Measurements from ENCODE around the gene TGFBR3L.

TGFBR3L gene

DNA sequence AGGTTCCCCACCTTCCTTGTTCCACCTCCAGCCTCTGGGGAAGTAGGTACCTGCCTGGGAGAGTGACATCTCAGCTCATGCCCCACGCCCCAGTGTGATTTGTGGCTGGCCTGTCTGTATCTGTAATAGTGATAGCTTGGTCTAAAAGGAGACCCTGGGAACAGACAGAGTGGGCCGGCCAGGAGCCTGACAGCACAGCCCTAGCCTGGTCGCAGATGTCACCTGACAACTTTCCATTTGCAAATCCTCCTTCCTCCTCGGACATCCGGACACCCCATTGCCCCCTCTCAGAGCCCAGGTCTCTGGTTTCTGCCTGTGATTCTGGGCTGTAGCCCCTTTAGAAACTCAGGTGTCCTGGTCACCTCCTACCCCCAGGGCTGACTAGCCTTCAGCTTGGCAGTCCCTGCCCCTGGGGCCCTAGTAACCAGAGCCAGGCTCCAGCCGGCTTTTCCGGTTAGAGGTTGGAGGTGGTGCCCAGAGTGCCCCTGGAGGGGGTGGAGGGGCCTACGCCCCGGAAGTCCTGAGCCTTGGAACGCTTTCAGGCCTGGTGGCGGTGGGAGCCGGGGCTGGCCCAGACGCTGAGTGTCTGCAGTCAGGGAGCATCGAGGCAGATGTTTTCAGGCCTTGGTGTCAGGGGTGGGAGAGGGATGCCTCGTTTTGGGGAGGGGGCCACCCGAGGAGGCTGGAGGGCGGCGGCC lies 19.9 kb upstream of the TGFBR3L start:
- Histone ChIP-seq H3K4me3 (no peak overlapping the region), H3K4me1 (peaks cover 32% of the 10 kb centered on the region), H3K27me3 (no peaks in the 10 kb centered on the region), H3K9ac (no peak overlapping the region), H4K20me1 (no peaks in the 10 kb centered on the region), H3K4me2 (no peak overlapping the region), H3K36me3 (no peaks in the 10 kb centered on the region), H3K27ac (0 out of 2 replicates have a peak overlapping the region, but pooled peaks have one; percentile 4), H3K9me3 (no peaks in the 10 kb centered on the region)
- TF ChIP-seq Cebpa-rat (IDR thresholded peaks at IDR 0.05), result no peak

DNA sequence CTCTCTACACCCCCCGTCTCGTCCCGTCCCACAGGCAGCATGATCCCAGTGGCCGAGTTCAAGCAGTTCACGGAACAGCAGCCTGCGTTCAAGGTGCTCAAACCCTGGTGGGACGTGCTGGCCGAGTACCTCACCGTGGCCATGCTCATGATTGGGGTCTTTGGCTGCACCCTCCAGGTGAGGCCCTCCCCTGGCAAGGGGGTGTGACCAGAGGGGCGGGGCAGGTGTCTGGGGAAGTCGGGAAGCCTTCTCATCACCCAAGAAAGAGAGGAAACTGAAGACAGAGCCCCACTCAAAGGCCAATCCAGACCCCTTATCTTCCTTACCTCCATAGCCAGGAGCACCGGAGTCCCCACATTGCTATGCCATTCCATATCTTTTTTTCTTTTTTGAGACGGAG lies 19.1 kb upstream of the TGFBR3L start:
- no peak for TF ChIP-seq Cebpa-rat (IDR thresholded peaks at IDR 0.05)
- Histone ChIP-seq H3K27ac (no peak overlapping the region), H3K36me3 (no peaks in the 10 kb centered on the region), H3K4me3 (no peak overlapping the region), H3K4me2 (no peak overlapping the region), H3K4me1 (peaks cover 40% of the 10 kb centered on the region), H3K27me3 (no peaks in the 10 kb centered on the region), H3K9me3 (no peaks in the 10 kb centered on the region), H3K9ac (no peak overlapping the region), H4K20me1 (no peaks in the 10 kb centered on the region)

DNA sequence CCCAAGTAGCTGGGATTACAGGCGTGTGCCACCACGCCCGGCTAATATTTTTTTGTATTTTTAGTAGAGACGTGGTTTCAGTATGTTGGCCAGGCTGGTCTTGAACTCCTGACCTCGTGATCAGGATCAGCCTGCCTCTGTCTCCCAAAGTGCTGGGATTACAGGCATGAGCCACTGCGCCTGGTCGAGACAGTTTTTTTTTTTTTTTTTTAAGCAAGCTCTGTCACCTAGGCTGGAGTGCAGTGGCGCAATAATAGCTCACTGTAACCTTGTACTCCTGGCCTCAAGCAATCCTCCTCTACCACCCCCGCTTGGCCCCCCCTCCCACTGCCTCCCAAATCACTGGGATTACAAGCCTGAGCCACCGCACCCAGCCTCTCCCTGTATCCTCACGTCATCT lies 17.3 kb upstream of the TGFBR3L start:
- H3K4me3 ChIP-seq, result no peak overlapping the region
- H3K27me3 ChIP-seq, result no peaks in the 10 kb centered on the region
- no peak for TF ChIP-seq Cebpa-rat (IDR thresholded peaks at IDR 0.05)
- H3K9ac ChIP-seq, result no peak overlapping the region
- no peak overlapping the region for H3K4me2 ChIP-seq
- H3K36me3 ChIP-seq, result no peaks in the 10 kb centered on the region
- H4K20me1 ChIP-seq, result no peaks in the 10 kb centered on the region
- peaks cover 26% of the 10 kb centered on the region for H3K4me1 ChIP-seq
- H3K27ac ChIP-seq, result no peak overlapping the region
- H3K9me3 ChIP-seq, result no peaks in the 10 kb centered on the region

DNA sequence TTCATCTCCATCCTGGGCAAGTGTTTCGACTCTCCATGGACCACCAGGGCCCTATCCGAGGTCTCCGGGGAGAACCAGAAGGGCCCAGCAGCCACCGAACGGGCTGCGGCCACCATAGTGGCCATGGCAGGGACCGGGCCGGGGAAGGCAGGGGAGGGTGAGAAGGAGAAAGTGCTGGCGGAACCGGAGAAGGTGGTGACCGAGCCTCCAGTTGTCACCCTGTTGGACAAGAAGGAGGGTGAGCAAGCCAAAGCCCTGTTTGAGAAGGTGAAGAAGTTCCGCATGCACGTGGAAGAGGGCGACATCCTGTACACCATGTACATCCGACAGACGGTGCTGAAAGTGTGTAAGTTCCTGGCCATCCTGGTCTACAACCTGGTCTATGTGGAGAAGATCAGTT lies 15.7 kb upstream of the TGFBR3L start:
- H3K9ac ChIP-seq, result no peak overlapping the region
- H3K36me3 ChIP-seq, result no peaks in the 10 kb centered on the region

DNA sequence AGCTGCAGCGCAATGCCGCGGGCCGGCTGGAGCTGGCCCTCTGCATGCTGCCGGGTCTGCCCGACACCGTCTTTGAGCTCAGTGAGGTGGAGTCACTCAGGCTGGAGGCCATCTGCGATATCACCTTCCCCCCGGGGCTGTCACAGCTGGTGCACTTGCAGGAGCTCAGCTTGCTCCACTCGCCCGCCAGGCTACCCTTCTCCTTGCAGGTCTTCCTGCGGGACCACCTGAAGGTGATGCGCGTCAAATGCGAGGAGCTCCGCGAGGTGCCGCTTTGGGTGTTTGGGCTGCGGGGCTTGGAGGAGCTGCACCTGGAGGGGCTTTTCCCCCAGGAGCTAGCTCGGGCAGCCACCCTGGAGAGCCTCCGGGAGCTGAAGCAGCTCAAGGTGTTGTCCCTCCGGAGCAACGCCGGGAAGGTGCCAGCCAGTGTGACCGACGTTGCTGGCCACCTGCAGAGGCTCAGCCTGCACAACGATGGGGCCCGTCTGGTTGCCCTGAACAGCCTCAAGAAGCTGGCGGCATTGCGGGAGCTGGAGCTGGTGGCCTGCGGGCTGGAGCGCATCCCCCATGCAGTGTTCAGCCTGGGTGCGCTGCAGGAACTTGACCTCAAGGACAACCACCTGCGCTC lies 14.8 kb upstream of the TGFBR3L start:
- no peak for TF ChIP-seq Cebpa-rat (IDR thresholded peaks at IDR 0.05)
- Histone ChIP-seq H3K36me3 (no peaks in the 10 kb centered on the region), H3K27me3 (no peaks in the 10 kb centered on the region), H3K9me3 (no peaks in the 10 kb centered on the region), H3K4me1 (peaks cover 28% of the 10 kb centered on the region), H3K27ac (no peak overlapping the region), H4K20me1 (peaks cover 9% of the 10 kb centered on the region), H3K9ac (no peak overlapping the region), H3K4me2 (no peak overlapping the region), H3K4me3 (no peak overlapping the region)

More for the DNA sequence above, 15.7 kb upstream of the TGFBR3L start:
- Histone ChIP-seq H3K4me3 (no peak overlapping the region), H3K9me3 (no peaks in the 10 kb centered on the region), H3K4me2 (no peak overlapping the region), H3K4me1 (peaks cover 25% of the 10 kb centered on the region), H3K27me3 (no peaks in the 10 kb centered on the region), H4K20me1 (no peaks in the 10 kb centered on the region), H3K27ac (no peak overlapping the region)
- no peak for TF ChIP-seq Cebpa-rat (IDR thresholded peaks at IDR 0.05)

DNA sequence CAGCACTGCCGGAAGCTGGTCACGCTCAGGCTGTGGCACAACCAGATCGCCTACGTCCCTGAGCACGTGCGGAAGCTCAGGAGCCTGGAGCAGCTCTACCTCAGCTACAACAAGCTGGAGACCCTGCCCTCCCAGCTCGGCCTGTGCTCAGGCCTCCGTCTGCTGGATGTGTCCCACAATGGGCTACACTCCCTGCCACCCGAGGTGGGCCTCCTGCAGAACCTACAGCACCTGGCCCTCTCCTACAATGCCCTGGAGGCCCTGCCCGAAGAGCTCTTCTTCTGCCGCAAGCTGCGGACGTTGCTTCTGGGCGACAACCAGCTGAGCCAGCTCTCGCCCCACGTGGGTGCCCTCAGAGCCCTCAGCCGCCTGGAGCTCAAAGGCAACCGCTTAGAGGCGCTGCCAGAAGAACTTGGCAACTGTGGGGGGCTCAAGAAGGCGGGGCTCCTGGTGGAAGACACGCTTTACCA lies 14.2 kb upstream of the TGFBR3L start:
- Histone ChIP-seq H3K9ac (no peak overlapping the region), H3K4me2 (no peak overlapping the region), H3K36me3 (no peaks in the 10 kb centered on the region), H3K9me3 (no peaks in the 10 kb centered on the region), H3K4me3 (no peak overlapping the region), H4K20me1 (peaks cover 14% of the 10 kb centered on the region), H3K27me3 (no peaks in the 10 kb centered on the region), H3K4me1 (peaks cover 34% of the 10 kb centered on the region), H3K27ac (no peak overlapping the region)
- TF ChIP-seq Cebpa-rat (IDR thresholded peaks at IDR 0.05), result no peak

DNA sequence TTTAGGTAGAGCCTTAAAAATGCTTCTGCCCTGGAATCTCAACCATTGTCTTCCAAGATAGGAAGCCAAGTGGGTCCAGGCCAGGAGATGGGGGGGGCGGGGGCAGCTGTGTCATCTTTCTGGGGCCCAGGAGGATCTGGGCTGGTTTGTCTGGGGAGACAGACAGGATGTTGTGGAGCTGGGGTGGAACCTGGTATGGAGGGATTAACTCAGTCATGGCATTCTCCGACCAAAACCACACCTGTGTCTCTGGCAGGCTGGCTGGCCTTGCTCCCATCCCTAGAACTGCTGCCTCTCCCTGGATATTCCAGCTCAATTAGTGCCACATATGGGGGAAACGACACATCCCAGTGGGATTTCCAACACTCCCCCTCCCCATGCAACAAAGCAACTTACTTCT lies 13.7 kb upstream of the TGFBR3L start:
- H3K4me1 ChIP-seq, result peaks cover 39% of the 10 kb centered on the region
- no peak overlapping the region for H3K4me3 ChIP-seq
- H3K27ac ChIP-seq, result no peak overlapping the region
- H3K9me3 ChIP-seq, result no peaks in the 10 kb centered on the region
- H3K9ac ChIP-seq, result no peak overlapping the region
- H3K36me3 ChIP-seq, result peaks cover 4% of the 10 kb centered on the region; the same call in 1 of the 2 replicates
- H4K20me1 ChIP-seq, result peaks cover 19% of the 10 kb centered on the region
- no peak for TF ChIP-seq Cebpa-rat (IDR thresholded peaks at IDR 0.05)
- no peak overlapping the region for H3K4me2 ChIP-seq
- no peaks in the 10 kb centered on the region for H3K27me3 ChIP-seq

DNA sequence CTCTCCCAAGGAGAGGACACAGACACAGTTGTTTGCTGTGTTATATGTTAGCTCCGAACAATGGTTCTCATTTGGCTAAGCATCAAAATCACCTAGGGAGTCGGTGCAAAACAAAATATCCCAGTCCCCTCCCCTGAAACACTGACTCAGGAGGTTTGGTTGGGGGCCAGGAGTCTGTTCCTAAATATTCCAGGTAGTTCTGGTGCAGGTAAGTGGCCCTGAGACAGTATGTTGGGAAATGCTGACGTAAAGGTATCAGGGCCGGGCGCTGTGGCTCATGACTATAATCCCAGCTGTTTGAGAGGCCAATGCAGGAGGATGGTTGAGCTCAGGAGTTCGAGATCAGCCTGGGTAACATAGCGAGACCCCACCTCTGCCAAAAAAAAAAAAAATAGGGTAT lies 13.3 kb upstream of the TGFBR3L start:
- no peak overlapping the region for H3K9ac ChIP-seq
- H3K27ac ChIP-seq, result no peak overlapping the region
- H4K20me1 ChIP-seq, result peaks cover 23% of the 10 kb centered on the region
- H3K4me2 ChIP-seq, result no peak overlapping the region
- H3K4me1 ChIP-seq, result peaks cover 43% of the 10 kb centered on the region
- H3K27me3 ChIP-seq, result no peaks in the 10 kb centered on the region
- no peak for TF ChIP-seq Cebpa-rat (IDR thresholded peaks at IDR 0.05)
- no peak overlapping the region for H3K4me3 ChIP-seq
- peaks cover 8% of the 10 kb centered on the region for H3K36me3 ChIP-seq
- no peaks in the 10 kb centered on the region for H3K9me3 ChIP-seq

DNA sequence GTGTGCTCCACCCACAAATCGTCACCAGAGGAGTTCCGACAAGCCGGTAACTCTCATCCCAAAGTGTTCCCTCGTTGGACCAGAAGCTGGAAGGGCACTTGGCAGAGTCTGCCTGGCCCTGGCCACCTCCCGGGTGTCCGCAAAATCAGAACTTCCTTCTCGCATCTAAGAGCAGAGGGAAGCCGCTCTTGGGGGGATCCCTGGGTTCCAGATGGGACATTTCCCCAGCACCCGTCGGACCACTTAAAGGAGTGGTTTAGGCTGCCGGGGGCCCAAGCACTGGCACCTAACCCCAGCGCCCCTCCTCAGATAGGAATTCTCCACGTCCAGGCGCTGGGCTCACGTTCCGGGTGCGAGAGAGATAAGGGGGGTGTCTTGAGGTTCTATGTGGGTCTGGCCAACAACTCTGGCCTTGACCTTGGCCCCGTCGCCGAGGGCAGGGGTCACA lies 11.8 kb upstream of the TGFBR3L start:
- Histone ChIP-seq H3K4me3 (peak overlapping the region; percentile 86), H3K36me3 (peaks cover 12% of the 10 kb centered on the region), H3K4me2 (peak overlapping the region; percentile 100), H4K20me1 (peaks cover 38% of the 10 kb centered on the region), H3K9ac (peak overlapping the region; percentile 90), H3K4me1 (peaks cover 58% of the 10 kb centered on the region), H3K27me3 (no peaks in the 10 kb centered on the region), H3K27ac (peak overlapping the region; percentile 91), H3K9me3 (no peaks in the 10 kb centered on the region)
- TF ChIP-seq Cebpa-rat (IDR thresholded peaks at IDR 0.05), result no peak

Measured in BLaER1 (cell line).